Right atrium auricular region (tissue), 2 donors: ENCODE results near the gene DPYSL3. TPM values are rescaled to one million over a fixed set of nuclear protein-coding genes. Genes with fewer than 3 reads are reported as not detected.

Experiments
- DNase-seq: peaks from one replicate; pipeline ENCODE4 v3.0.0-alpha.2; 2019; ENCODE audit warnings: low spot score
- H3K27ac ChIP-seq, 2 donors: fragments of 200-600 bp; sonication (generic); 1 replicate in 1 of 2; 2 replicates in 1 of 2; pipeline ENCODE4 v1.5.1; 2016 to 2019
- H3K27me3 ChIP-seq, 2 donors: fragments of 200-600 bp; sonication (generic); one replicate each; pipeline versions ENCODE4 v1.5.1 to v1.6.0; 2017 to 2019
- H3K36me3 ChIP-seq: fragments of 200-600 bp; sonication (generic); one replicate; pipeline ENCODE4 v1.5.1; 2016
- H3K4me1 ChIP-seq, 2 donors: fragments of 200-600 bp; sonication (generic); one replicate each; pipeline versions ENCODE4 v1.5.1 to v1.6.0; 2017 to 2019
- H3K4me3 ChIP-seq, 2 donors: fragments of 200-600 bp; sonication (generic); 1 replicate in 1 of 2; 2 replicates in 1 of 2; pipeline ENCODE4 v1.5.1; 2017 to 2019; ENCODE audit warnings: mild to moderate bottlenecking in 1 of 2, moderate library complexity in 1 of 2
- H3K9me3 ChIP-seq, 2 donors: fragments of 200-600 bp; sonication (generic); one replicate each; pipeline ENCODE4 v1.5.1; 2019
- total RNA-seq, 2 donors: library from RNA; depleted of rRNA; stranded (reverse); fragments of >200 nt; gene quantifications; one replicate each; pipeline ENCODE4 v1.1.0, GENCODE V29; 2016
- TF ChIP-seq, protein P1 (sequence below), 2 donors: fragments of 200-600 bp; sonication (generic); IDR thresholded peaks; one replicate each; pipeline ENCODE4 v1.5.1; 2019; ENCODE audit warnings: antibody characterized with exemption in 2 of 2

Gene DPYSL3
- total RNA-seq, 2 donors from 2014 or later: 45.3 to 56.2 TPM

DNA sequence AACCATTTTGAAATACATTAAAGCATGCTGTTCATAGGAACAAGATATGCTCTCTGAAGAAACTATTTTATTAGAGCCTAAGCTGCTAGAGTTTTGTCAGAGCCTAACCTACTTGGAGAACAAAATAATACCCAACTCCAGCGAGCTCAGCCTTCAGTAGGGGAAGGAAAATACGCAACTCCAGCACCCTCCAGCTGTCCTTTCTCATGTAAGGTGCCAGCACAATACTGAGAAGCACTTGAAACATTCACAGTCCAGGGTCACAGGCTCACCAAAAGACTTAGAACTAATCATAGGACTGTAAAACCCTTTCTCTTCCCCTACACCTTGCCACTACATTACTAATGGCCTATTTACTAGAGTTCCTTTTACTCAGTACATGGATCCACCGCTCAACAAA lies 18.9 kb downstream of the DPYSL3 start:
- no peak for DNase-seq
- Histone ChIP-seq H3K27ac (peak overlapping the region; percentile 12 to 55), H3K27me3 (no peaks in the 10 kb centered on the region), H3K36me3 (no peaks in the 10 kb centered on the region), H3K4me3 (no peak overlapping the region), H3K4me1 (peaks cover 0 to 15% of the 10 kb centered on the region in 2 donors), H3K9me3 (no peaks in the 10 kb centered on the region)
- TF ChIP-seq, protein P1, sequence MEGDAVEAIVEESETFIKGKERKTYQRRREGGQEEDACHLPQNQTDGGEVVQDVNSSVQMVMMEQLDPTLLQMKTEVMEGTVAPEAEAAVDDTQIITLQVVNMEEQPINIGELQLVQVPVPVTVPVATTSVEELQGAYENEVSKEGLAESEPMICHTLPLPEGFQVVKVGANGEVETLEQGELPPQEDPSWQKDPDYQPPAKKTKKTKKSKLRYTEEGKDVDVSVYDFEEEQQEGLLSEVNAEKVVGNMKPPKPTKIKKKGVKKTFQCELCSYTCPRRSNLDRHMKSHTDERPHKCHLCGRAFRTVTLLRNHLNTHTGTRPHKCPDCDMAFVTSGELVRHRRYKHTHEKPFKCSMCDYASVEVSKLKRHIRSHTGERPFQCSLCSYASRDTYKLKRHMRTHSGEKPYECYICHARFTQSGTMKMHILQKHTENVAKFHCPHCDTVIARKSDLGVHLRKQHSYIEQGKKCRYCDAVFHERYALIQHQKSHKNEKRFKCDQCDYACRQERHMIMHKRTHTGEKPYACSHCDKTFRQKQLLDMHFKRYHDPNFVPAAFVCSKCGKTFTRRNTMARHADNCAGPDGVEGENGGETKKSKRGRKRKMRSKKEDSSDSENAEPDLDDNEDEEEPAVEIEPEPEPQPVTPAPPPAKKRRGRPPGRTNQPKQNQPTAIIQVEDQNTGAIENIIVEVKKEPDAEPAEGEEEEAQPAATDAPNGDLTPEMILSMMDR (IDR thresholded peaks at IDR 0.05): no peak

GRCh38 chr5:147487031-147487750 lies 22.7 kb downstream of the DPYSL3 start:
- H3K27ac ChIP-seq: peak overlapping the region in 1 of 2 donors; percentile 30
- H3K4me1 ChIP-seq: peaks cover 0 to 48% of the 10 kb centered on the region in 2 donors

DNA sequence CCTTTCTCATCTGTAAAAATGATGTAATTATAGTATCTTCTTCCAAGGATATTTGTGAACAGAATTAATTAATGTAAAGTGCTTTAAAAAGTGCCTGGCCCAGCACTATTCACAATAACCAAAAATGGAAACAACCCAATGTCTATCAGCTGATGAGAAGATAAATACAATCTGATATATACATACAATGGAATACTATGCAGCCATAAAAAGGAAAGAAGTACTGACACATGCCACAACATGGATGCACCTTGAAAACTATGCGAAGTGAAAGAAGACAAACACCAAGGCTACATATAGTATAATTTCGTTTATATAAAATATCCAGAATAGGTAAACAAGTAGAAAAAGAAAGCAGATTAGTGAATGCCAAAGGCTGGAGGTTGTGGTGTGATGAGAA lies 24.1 kb downstream of the DPYSL3 start:
- peaks cover 0 to 44% of the 10 kb centered on the region in 2 donors for H3K4me1 ChIP-seq
- peak overlapping the region; percentile 72 to 86 for H3K27ac ChIP-seq

More at GRCh38 chr5:147487031-147487750, 22.7 kb downstream of the DPYSL3 start:
- no peak for DNase-seq
- TF ChIP-seq, protein P1 (IDR thresholded peaks at IDR 0.05): no peak
- H3K9me3 ChIP-seq: no peaks in the 10 kb centered on the region
- H3K27me3 ChIP-seq: no peaks in the 10 kb centered on the region
- no peak overlapping the region for H3K4me3 ChIP-seq
- H3K36me3 ChIP-seq: no peaks in the 10 kb centered on the region

GRCh38 chr5:147485046-147485445 lies 24.8 kb downstream of the DPYSL3 start:
- Histone ChIP-seq H3K27me3 (no peaks in the 10 kb centered on the region), H3K27ac (peak overlapping the region; percentile 72 to 86), H3K4me3 (no peak overlapping the region), H3K9me3 (peaks cover 0 to 7% of the 10 kb centered on the region in 2 donors), H3K4me1 (peaks cover 0 to 43% of the 10 kb centered on the region in 2 donors), H3K36me3 (no peaks in the 10 kb centered on the region)
- TF ChIP-seq, protein P1 (IDR thresholded peaks at IDR 0.05): no peak
- no peak for DNase-seq

More for the DNA sequence above, 24.1 kb downstream of the DPYSL3 start:
- Histone ChIP-seq H3K4me3 (no peak overlapping the region), H3K9me3 (peaks cover 0 to 7% of the 10 kb centered on the region in 2 donors), H3K27me3 (no peaks in the 10 kb centered on the region), H3K36me3 (no peaks in the 10 kb centered on the region)
- TF ChIP-seq, protein P1 (IDR thresholded peaks at IDR 0.05): no peak
- no peak for DNase-seq

- Histone ChIP-seq H3K4me1 (peaks cover 0 to 46% of the 10 kb centered on the region in 2 donors), H3K4me3 (no peak overlapping the region)
These were observed 25.2 kb downstream of the DPYSL3 start for GRCh38 chr5:147484708-147485020.

More at GRCh38 chr5:147484708-147485020, 25.2 kb downstream of the DPYSL3 start:
- H3K9me3 ChIP-seq: peaks cover 0 to 7% of the 10 kb centered on the region in 2 donors
- no peaks in the 10 kb centered on the region for H3K27me3 ChIP-seq
- H3K27ac ChIP-seq: peak overlapping the region; percentile 72 to 86
- DNase-seq: no peak
- TF ChIP-seq, protein P1 (IDR thresholded peaks at IDR 0.05): no peak
- H3K36me3 ChIP-seq: no peaks in the 10 kb centered on the region
